MM.1S (cell line): ENCODE data around the gene ADAMTS12.

Experiments
- DNase-seq: peaks from one replicate; pipeline ENCODE4 v3.0.0-alpha.2; 2015
- H2AFZ ChIP-seq: fragments of 300-600 bp; sonication (generic); 2 replicates; pipeline ENCODE4 v1.6.0; 2016; ENCODE audit warnings: antibody characterized with exemption, low read length
- H3F3A ChIP-seq: fragments of 300-600 bp; sonication (generic); 2 replicates; pipeline ENCODE4 v1.6.1; 2016; ENCODE audit warnings: mild to moderate bottlenecking, antibody characterized with exemption, low read length, moderate library complexity, mixed read lengths; ENCODE audit not compliant: insufficient read depth
- H3K27ac ChIP-seq: fragments of 300-600 bp; sonication (generic); 2 replicates; pipeline ENCODE4 v1.5.1; 2016; ENCODE audit warnings: mild to moderate bottlenecking, low read length
- H3K27me3 ChIP-seq: fragments of 300-600 bp; sonication (generic); replicated peaks from 2 replicates; pipeline ENCODE4 v1.6.0; 2016; ENCODE audit warnings: low read length; ENCODE audit not compliant: insufficient read depth
- H3K36me3 ChIP-seq: fragments of 300-600 bp; sonication (generic); replicated peaks from 2 replicates; pipeline ENCODE4 v1.6.1; 2016; ENCODE audit warnings: mild to moderate bottlenecking, low read length, mixed read lengths; ENCODE audit not compliant: insufficient read depth
- H3K4me1 ChIP-seq: fragments of 300-600 bp; sonication (generic); 2 replicates; pipeline ENCODE4 v1.6.1; 2016; ENCODE audit warnings: low read length, mixed read lengths
- H3K4me2 ChIP-seq: fragments of 300-600 bp; sonication (generic); 2 replicates; pipeline ENCODE4 v1.6.0; 2016; ENCODE audit warnings: low read depth, low read length
- H3K4me3 ChIP-seq: fragments of 300-600 bp; sonication (generic); 2 replicates; pipeline ENCODE4 v1.5.1; 2016; ENCODE audit warnings: low read length, mixed read lengths
- H3K79me2 ChIP-seq: fragments of 300-600 bp; sonication (generic); 2 replicates; pipeline ENCODE4 v1.6.1; 2016; ENCODE audit warnings: mixed run types, low read length, mixed read lengths
- H3K9ac ChIP-seq: fragments of 300-600 bp; sonication (generic); 2 replicates; pipeline ENCODE4 v1.6.1; 2016; ENCODE audit warnings: low read length, mixed read lengths
- H3K9me2 ChIP-seq: fragments of 300-600 bp; sonication (generic); replicated peaks from 2 replicates; pipeline ENCODE4 v1.6.1; 2016; ENCODE audit warnings: mild to moderate bottlenecking, low read length, mixed read lengths; ENCODE audit not compliant: insufficient read depth
- H3K9me3 ChIP-seq: fragments of 300-600 bp; sonication (generic); replicated peaks from 2 replicates; pipeline ENCODE4 v1.6.1; 2016; ENCODE audit warnings: mild to moderate bottlenecking, low read length, mixed read lengths; ENCODE audit not compliant: insufficient read depth
- H4K20me1 ChIP-seq: fragments of 300-600 bp; sonication (generic); 2 replicates; pipeline ENCODE4 v1.6.1; 2016; ENCODE audit warnings: mild to moderate bottlenecking, low read length, moderate library complexity, mixed read lengths; ENCODE audit not compliant: insufficient read depth
- CTCF ChIP-seq: fragments of 300-600 bp; sonication (generic); IDR thresholded peaks from 2 replicates; pipeline ENCODE4 v1.5.1; 2016; ENCODE audit warnings: antibody characterized with exemption, low read length, mixed read lengths
- EZH2 ChIP-seq: fragments of 300-600 bp; sonication (generic); optimal IDR thresholded peaks from 2 replicates; pipeline ENCODE3; 2017; ENCODE audit warnings: low read depth, mild to moderate bottlenecking, antibody characterized with exemption, low read length, mixed read lengths
- EZH2phosphoT487 ChIP-seq: fragments of 300-600 bp; sonication (generic); IDR thresholded peaks from 2 replicates; pipeline ENCODE4 v1.6.1; 2018; ENCODE audit warnings: antibody characterized with exemption, low read length

ADAMTS12 gene

GRCh38 chr5:33531824-33532223 is 360.0 kb downstream of the ADAMTS12 start:
- no peak for DNase-seq
- Histone ChIP-seq H3K9ac (no peak overlapping the region), H3K36me3 (no peaks in the 10 kb centered on the region), H3K9me3 (no peaks in the 10 kb centered on the region), H3K4me3 (no peak overlapping the region), H3K27me3 (no peaks in the 10 kb centered on the region), H3F3A (no peaks in the 10 kb centered on the region), H3K27ac (no peak overlapping the region), H3K79me2 (no peaks in the 10 kb centered on the region), H3K4me2 (no peak overlapping the region), H3K4me1 (no peaks in the 10 kb centered on the region), H2AFZ (no peak overlapping the region), H4K20me1 (no peaks in the 10 kb centered on the region), H3K9me2 (no peaks in the 10 kb centered on the region)
- no peak for TF ChIP-seq EZH2phosphoT487

- H3K4me3 ChIP-seq, result no peak overlapping the region
- no peak overlapping the region for H3K27ac ChIP-seq
- H3K27me3 ChIP-seq, result no peaks in the 10 kb centered on the region
- no peak overlapping the region for H2AFZ ChIP-seq
- H3K9me3 ChIP-seq, result no peaks in the 10 kb centered on the region
- H3K9me2 ChIP-seq, result no peaks in the 10 kb centered on the region
- no peak for DNase-seq
- H3K36me3 ChIP-seq, result no peaks in the 10 kb centered on the region
- no peaks in the 10 kb centered on the region for H3F3A ChIP-seq
- H3K4me2 ChIP-seq, result no peak overlapping the region
- no peaks in the 10 kb centered on the region for H4K20me1 ChIP-seq
- TF ChIP-seq EZH2phosphoT487, result no peak
- no peak for TF ChIP-seq CTCF
- TF ChIP-seq EZH2, result no peak
- H3K9ac ChIP-seq, result no peak overlapping the region
- no peaks in the 10 kb centered on the region for H3K79me2 ChIP-seq
- H3K4me1 ChIP-seq, result no peaks in the 10 kb centered on the region
These were observed 360.8 kb downstream of the ADAMTS12 start for GRCh38 chr5:33531037-33531298.

GRCh38 chr5:33530183-33531036 is 361.4 kb downstream of the ADAMTS12 start:
- no peak for DNase-seq
- Histone ChIP-seq H3K27me3 (no peaks in the 10 kb centered on the region), H3F3A (no peaks in the 10 kb centered on the region), H3K27ac (no peak overlapping the region), H3K79me2 (no peaks in the 10 kb centered on the region), H2AFZ (no peak overlapping the region), H3K4me3 (no peak overlapping the region), H3K9me2 (no peaks in the 10 kb centered on the region), H3K4me2 (no peak overlapping the region), H3K9ac (no peak overlapping the region), H3K4me1 (no peaks in the 10 kb centered on the region), H4K20me1 (no peaks in the 10 kb centered on the region), H3K9me3 (no peaks in the 10 kb centered on the region), H3K36me3 (no peaks in the 10 kb centered on the region)
- no peak for TF ChIP-seq EZH2phosphoT487
- TF ChIP-seq CTCF, result no peak
- no peak for TF ChIP-seq EZH2

- no peaks in the 10 kb centered on the region for H3K9me3 ChIP-seq
- no peaks in the 10 kb centered on the region for H3K79me2 ChIP-seq
- no peaks in the 10 kb centered on the region for H3K27me3 ChIP-seq
- H3K9ac ChIP-seq, result no peak overlapping the region
- H2AFZ ChIP-seq, result no peak overlapping the region
- no peak overlapping the region for H3K4me3 ChIP-seq
- no peak overlapping the region for H3K27ac ChIP-seq
- DNase-seq, result no peak
- no peaks in the 10 kb centered on the region for H3K9me2 ChIP-seq
- H3K36me3 ChIP-seq, result no peaks in the 10 kb centered on the region
- H3K4me2 ChIP-seq, result no peak overlapping the region
- no peak for TF ChIP-seq CTCF
- no peak for TF ChIP-seq EZH2phosphoT487
- TF ChIP-seq EZH2, result no peak
- no peaks in the 10 kb centered on the region for H3K4me1 ChIP-seq
- H3F3A ChIP-seq, result no peaks in the 10 kb centered on the region
- no peaks in the 10 kb centered on the region for H4K20me1 ChIP-seq
These were observed 364.1 kb downstream of the ADAMTS12 start for GRCh38 chr5:33527696-33528095.
